Uterus (tissue), 2 donors: ENCODE results near the gene VAMP2.

Source experiments
- CTCF ChIP-seq, 4 experiments: fragments of 200-600 bp in 2 of 4; fragments of 450-650 bp in 2 of 4; sonication (generic) in 2 of 4; IDR thresholded peaks; one replicate each; pipeline ENCODE4 v1.5.1; 2016 to 2019; ENCODE audit warnings: antibody characterized with exemption in 4 of 4, mild to moderate bottlenecking in 2 of 4, moderate library complexity in 1 of 4
- POLR2A ChIP-seq, 2 donors: fragments of 450-650 bp; IDR thresholded peaks; one replicate each; pipeline ENCODE4 v1.6.1; 2016; ENCODE audit warnings: antibody characterized with exemption in 2 of 2, mild to moderate bottlenecking in 1 of 2, moderate library complexity in 1 of 2

GRCh38 chr17:8158267-8159031, 4.3 kb downstream of the VAMP2 start:
- peak; percentile 88 to 92 (median 91) for TF ChIP-seq CTCF (IDR thresholded peaks at IDR 0.05)
- TF ChIP-seq POLR2A (IDR thresholded peaks at IDR 0.05) = peak in 1 of 2 donors; percentile 43
